ENCODE data around the gene COQ8A.

DNA sequence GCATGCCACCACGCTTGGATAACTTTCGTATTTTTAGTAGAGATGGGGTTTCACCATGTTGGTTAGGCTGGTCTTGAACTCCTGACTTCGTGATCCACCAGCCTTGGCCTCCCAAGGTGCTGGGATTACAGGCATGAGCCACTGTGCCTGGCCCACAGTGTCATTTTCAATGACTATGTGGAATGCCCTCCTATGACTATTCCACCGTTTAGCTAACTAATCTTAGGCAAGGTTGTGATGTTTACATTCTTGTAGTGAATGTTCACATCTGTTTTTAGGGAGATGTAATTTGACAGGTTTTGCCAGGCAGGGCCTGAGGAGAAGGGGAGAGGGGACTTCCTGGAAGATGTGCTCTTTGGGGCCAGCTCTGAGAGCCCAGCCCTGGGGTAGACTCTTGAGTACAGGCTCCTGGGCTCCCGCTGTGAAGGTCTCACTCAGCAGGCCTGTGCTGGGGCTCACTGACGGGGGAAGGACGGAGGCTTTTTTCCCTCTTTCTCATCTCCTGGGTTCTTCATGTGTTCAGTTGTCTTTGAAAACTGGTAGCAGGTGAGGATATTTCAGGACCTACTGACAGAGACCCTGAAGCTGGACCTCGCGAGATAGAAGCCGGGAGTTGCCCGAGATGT lies 13.2 kb downstream of the COQ8A start:
- TF ChIP-seq, protein P1, sequence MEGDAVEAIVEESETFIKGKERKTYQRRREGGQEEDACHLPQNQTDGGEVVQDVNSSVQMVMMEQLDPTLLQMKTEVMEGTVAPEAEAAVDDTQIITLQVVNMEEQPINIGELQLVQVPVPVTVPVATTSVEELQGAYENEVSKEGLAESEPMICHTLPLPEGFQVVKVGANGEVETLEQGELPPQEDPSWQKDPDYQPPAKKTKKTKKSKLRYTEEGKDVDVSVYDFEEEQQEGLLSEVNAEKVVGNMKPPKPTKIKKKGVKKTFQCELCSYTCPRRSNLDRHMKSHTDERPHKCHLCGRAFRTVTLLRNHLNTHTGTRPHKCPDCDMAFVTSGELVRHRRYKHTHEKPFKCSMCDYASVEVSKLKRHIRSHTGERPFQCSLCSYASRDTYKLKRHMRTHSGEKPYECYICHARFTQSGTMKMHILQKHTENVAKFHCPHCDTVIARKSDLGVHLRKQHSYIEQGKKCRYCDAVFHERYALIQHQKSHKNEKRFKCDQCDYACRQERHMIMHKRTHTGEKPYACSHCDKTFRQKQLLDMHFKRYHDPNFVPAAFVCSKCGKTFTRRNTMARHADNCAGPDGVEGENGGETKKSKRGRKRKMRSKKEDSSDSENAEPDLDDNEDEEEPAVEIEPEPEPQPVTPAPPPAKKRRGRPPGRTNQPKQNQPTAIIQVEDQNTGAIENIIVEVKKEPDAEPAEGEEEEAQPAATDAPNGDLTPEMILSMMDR (IDR thresholded peaks at IDR 0.05; ENCODE audit: low read depth, low read length, poor library complexity, severe bottlenecking) = no peak
- no peak for TF ChIP-seq EZH2phosphoT487 (IDR thresholded peaks at IDR 0.05; ENCODE audit: borderline replicate concordance, low read length)

Data from DOHH2 (cell line).